ENCODE data around the gene HMX1. TPM values are rescaled to one million over a fixed set of nuclear protein-coding genes. Genes with fewer than 3 reads are reported as not detected.
A peak's percentile ranks its signal among the peaks of the same experiment; 100 is the strongest.

HMX1 gene
- total RNA-seq, 2 donors from 2014 or later: not detected

- Histone ChIP-seq H3K4me3 (no peak overlapping the region), H3K27ac (no peak overlapping the region), H3K36me3 (no peaks in the 10 kb centered on the region), H3K27me3 (no peaks in the 10 kb centered on the region), H3K4me1 (no peaks in the 10 kb centered on the region), H3K9me3 (no peaks in the 10 kb centered on the region)
- TF ChIP-seq CTCF (IDR thresholded peaks at IDR 0.05): no peak
- DNase-seq (ENCODE audit: low spot score): peak; percentile 50
Measured at GRCh38 chr4:8834681-8835220, 36.9 kb downstream of the HMX1 start.

GRCh38 chr4:8832113-8832915 is 39.3 kb downstream of the HMX1 start:
- Histone ChIP-seq H3K27ac (no peak overlapping the region), H3K4me1 (no peaks in the 10 kb centered on the region), H3K27me3 (no peaks in the 10 kb centered on the region), H3K4me3 (no peak overlapping the region), H3K36me3 (no peaks in the 10 kb centered on the region), H3K9me3 (peaks cover 0 to 6% of the 10 kb centered on the region in 2 donors)
- TF ChIP-seq CTCF (IDR thresholded peaks at IDR 0.05): no peak
- DNase-seq (ENCODE audit: low spot score): peak; percentile 44

GRCh38 chr4:8831221-8832112 is 40.2 kb downstream of the HMX1 start:
- H3K36me3 ChIP-seq: no peaks in the 10 kb centered on the region
- no peak overlapping the region for H3K27ac ChIP-seq
- H3K9me3 ChIP-seq: peaks cover 0 to 6% of the 10 kb centered on the region in 2 donors
- no peaks in the 10 kb centered on the region for H3K4me1 ChIP-seq
- no peak for TF ChIP-seq CTCF (IDR thresholded peaks at IDR 0.05)
- peak; percentile 40 for DNase-seq (ENCODE audit: low spot score)
- no peak overlapping the region for H3K4me3 ChIP-seq
- H3K27me3 ChIP-seq: no peaks in the 10 kb centered on the region

- no peak overlapping the region for H3K4me3 ChIP-seq
- H3K4me1 ChIP-seq: no peaks in the 10 kb centered on the region
- DNase-seq (ENCODE audit: low spot score): no peak
- H3K9me3 ChIP-seq: peaks cover 0 to 6% of the 10 kb centered on the region in 2 donors
- no peak for TF ChIP-seq CTCF (IDR thresholded peaks at IDR 0.05)
- no peak overlapping the region for H3K27ac ChIP-seq
- H3K27me3 ChIP-seq: no peaks in the 10 kb centered on the region
- H3K36me3 ChIP-seq: no peaks in the 10 kb centered on the region
Measured at GRCh38 chr4:8830611-8831200, 40.9 kb downstream of the HMX1 start.

- Histone ChIP-seq H3K27ac (no peak overlapping the region), H3K4me3 (no peak overlapping the region), H3K4me1 (no peaks in the 10 kb centered on the region), H3K9me3 (peaks cover 0 to 6% of the 10 kb centered on the region in 2 donors), H3K27me3 (no peaks in the 10 kb centered on the region), H3K36me3 (no peaks in the 10 kb centered on the region)
- peak; percentile 49 for DNase-seq (ENCODE audit: low spot score)
- TF ChIP-seq CTCF (IDR thresholded peaks at IDR 0.05): no peak
Measured at GRCh38 chr4:8830056-8830455, 41.6 kb downstream of the HMX1 start.

All from right atrium auricular region (tissue), 2 donors.